KBM-7 (cell line): ENCODE data around the gene PAQR3.
A peak's percentile ranks its signal among the peaks of the same experiment; 100 is the strongest.
"Not testable (repeated sequence)": the region's sequence is repeated elsewhere in the genome, so short reads cannot be mapped to it uniquely, and the experiment has no call there.

ENCODE experiments used
- DNase-seq: peaks from one replicate; pipeline ENCODE4 v3.0.0-alpha.2; 2015
- in situ Hi-C: fragments of 300-500 bp; cut with MboI; formaldehyde crosslinking; loops from 2 replicates; pipeline ENCODE4 v1.14.3; 2020; ENCODE audit warnings: low sequenced_read_pairs, low pct_unique_long_range_greater_than_20kb, mixed read lengths

Gene PAQR3

DNA sequence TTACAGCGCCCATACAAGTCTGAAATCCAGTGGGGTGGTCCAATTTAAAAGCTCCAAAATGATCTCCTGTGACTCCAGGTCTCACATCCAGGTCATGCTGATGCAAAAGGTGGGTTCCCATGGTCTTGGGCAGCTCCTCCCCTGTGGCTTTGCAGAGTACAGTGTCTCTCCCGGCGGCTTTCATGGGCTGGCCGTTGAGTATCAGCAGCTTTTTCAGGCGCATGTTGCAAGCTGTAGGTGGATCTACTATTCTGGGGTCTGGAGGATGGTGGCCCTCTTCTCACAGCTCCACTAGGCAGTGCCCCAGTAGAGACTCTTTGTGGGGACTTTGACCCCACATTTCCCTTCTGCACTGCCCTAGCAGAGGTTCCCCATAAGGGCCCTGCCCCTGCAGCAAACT, 70.5 kb downstream of the PAQR3 start:
- DNase-seq, in situ Hi-C loops: not testable (repeated sequence)

DNA sequence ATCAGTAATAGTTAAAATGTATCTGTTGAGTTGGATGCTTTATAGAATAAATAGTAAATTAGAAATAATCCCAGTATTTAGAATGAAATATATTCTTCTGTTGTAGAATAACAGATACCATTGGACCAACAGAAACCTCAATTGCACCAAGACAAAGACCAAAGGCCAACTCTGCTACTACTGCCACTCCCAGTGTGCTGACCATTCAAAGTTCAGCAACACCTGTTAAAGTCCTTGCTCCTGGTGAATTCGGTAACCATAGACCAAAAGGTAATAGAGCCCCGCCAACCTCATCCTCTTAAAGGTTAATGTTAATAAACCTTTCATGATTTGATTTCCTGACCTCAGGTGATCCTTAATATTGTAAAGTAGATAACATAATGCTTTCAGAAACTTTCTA, 73.8 kb downstream of the PAQR3 start:
- no peak for DNase-seq
- in situ Hi-C loops: no loop called here

DNA sequence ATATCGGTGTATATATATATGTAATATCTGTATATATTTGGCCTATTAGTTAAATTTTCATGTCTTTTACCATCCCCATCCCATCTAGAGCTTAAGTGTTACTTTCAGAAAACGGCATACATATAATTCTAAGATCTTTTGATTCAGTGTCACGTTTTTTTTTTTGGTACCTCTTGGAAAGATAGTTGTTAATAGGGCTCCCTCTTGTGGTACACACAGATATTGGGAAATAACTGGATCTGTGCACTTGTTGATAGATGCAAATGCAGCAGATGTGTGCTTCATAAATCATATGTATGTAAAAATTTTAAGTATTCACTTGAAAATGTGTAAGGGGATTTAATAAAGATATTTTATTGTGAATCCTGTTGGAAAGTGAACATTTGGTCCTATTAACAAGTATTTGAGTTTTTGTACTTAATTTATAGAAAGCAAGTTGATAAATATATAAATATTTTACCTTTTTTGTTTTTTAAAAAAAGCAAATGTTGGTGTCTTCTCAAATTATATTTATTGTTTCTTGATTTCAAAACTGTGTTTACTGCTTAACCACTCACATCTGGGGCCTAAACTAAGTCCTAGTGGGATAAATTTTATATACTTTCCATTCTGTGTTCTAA, 74.7 kb downstream of the PAQR3 start:
- peak; percentile 90 for DNase-seq
- in situ Hi-C loops: no loop called here

DNA sequence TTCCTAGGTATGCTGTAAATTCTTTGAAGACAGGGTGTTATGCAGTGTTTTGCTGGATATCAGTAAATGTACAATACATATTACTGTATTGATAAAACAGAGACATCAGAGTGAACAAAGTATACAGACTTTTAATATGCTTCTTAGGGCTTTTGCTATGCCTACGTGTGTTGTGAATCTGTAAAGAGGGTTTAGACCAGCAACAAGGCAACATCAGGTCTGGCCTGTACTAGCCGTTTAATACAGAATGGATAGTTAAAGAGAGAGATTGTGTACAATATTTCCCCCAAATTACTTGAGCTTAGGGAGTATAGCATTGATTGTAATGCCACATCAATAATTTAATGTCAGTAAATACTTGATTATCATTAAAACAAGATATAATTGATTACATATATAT, 75.2 kb downstream of the PAQR3 start:
- in situ Hi-C loops: no loop called here
- DNase-seq: no peak

DNA sequence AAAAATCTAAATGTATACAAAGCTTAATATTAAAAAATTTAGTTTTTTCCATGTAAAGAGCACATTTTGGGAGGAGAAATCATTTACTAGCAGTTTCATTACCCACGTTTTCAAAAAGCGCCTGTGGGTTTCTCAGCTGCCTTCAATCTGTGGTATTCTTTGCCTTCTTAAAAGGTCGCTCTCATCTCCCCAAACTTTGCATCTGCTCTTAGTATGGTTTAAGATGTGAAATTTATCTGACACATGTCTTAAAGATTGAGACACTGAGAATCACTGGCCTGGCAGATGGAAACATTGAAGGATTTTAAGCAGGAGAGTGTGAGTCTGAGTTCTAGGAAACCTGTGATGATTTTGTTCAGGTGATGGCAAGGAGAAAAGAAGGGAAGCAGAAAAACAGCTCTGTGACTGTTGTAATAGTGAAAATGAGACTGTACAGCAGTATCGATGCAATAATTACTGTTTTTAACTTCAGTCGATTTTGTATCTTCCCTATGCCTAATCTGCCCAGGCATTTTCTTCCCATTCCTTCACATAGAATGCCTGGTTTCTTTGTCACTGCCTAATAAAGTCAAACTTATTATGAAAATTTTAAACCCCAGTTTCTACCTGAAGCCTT, 75.9 kb downstream of the PAQR3 start:
- DNase-seq: no peak
- in situ Hi-C loops: no loop called here

DNA sequence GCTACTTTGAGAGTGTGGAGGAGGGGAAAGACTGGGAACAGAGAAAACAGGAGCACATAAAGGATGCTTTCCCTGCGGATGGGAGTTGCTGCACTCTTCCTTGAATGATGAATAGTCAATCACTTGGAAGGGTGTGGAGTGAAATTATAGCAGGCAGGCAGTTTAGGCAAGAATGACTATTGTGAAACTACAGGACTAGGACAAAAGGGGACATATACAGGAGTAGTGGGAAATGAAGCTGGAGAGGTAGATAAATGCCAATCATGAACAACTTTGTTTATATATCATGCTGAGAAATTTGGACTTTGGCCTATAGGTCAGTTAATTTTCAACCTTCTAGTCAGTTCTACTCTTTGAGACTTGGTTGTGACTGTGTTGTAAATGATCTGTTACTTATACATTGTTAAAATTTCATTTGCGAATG, 76.9 kb downstream of the PAQR3 start:
- no peak for DNase-seq

More for the DNA sequence above, 76.9 kb downstream of the PAQR3 start:
- in situ Hi-C loops: no loop called here
